GM12878 (cell line): ENCODE data around the gene DACH1. TPM values are rescaled to one million over a fixed set of nuclear protein-coding genes. Genes with fewer than 3 reads are reported as not detected.

Source experiments
- POLR2A ChIP-seq: IDR thresholded peaks from 2 replicates; pipeline ENCODE4 v1.6.1; 2011; ENCODE audit warnings: low read depth, mild to moderate bottlenecking, low read length
- POLR2AphosphoS2 ChIP-seq: IDR thresholded peaks from 2 replicates; pipeline ENCODE4 v1.6.1; 2011; ENCODE audit warnings: low read depth, mild to moderate bottlenecking, low read length, improper control_type of control experiment, moderate library complexity
- YY1 ChIP-seq: IDR thresholded peaks from 2 replicates; pipeline ENCODE4 v1.6.1; 2011; ENCODE audit warnings: low read depth, mild to moderate bottlenecking, low read length
- ZBTB4 ChIP-seq: fragments of 450-650 bp; formaldehyde crosslinking; IDR thresholded peaks from 2 replicates; pipeline ENCODE4 v1.4.0; 2022; ENCODE audit warnings: mild to moderate bottlenecking, moderate library complexity
- ZNF207 ChIP-seq: fragments of 450-650 bp; IDR thresholded peaks from 2 replicates; pipeline ENCODE4 v1.6.1; 2014; ENCODE audit warnings: antibody characterized with exemption, mild to moderate bottlenecking, borderline replicate concordance
- ZNF592 ChIP-seq: fragments of 450-650 bp; IDR thresholded peaks from 2 replicates; pipeline ENCODE4 v1.6.1; 2017; ENCODE audit warnings: mild to moderate bottlenecking, moderate library complexity
- polyA plus RNA-seq, 11 experiments: library from polyadenylated mRNA; depleted of rRNA in 4 of 11; unstranded in 6 of 11; stranded (reverse) in 5 of 11; fragments of >200 nt; fragmentation: Nextera tagmentation in 4 of 11; fragmentation: Illumina TruSeq in 1 of 11; extraction: Ambion mirVana in 4 of 11; extraction: Trizol in 1 of 11; gene quantifications; 1 replicate in 1 of 11; 2 replicates in 10 of 11; pipeline versions ENCODE4 v1.2.1 to v1.2.3, GENCODE V29; 2011 to 2016; ENCODE audit warnings: inconsistent platforms in 2 of 11, missing spikeins in 2 of 11, low read depth in 1 of 11
- total RNA-seq, 4 experiments: library from RNA; depleted of rRNA in 3 of 4; stranded (reverse); fragments of >200 nt in 3 of 4; fragmentation: Illumina TruSeq in 1 of 4; extraction: Trizol in 1 of 4; gene quantifications; 2 replicates each; pipeline versions ENCODE4 v1.2.1 to v1.2.3, GENCODE V29; 2013 to 2021
- TF ChIP-seq, protein P1 (sequence below): IDR thresholded peaks from 2 replicates; pipeline ENCODE4 v1.6.1; 2011; ENCODE audit warnings: low read depth, low read length, improper control_type of control experiment, borderline replicate concordance

Gene DACH1
- total and polyA plus RNA-seq, 10 of the 15 experiments (the other 5 are each of a cell fraction or from before 2014, with no cell fraction given): 0.05 TPM; not detected in 9

- no peak for TF ChIP-seq ZNF592
- TF ChIP-seq POLR2AphosphoS2: no peak
- no peak for TF ChIP-seq YY1
- TF ChIP-seq ZBTB4 (CRISPR knock-in tag): no peak
- TF ChIP-seq POLR2A: no peak
- TF ChIP-seq ZNF207: no peak
- TF ChIP-seq, protein P1, sequence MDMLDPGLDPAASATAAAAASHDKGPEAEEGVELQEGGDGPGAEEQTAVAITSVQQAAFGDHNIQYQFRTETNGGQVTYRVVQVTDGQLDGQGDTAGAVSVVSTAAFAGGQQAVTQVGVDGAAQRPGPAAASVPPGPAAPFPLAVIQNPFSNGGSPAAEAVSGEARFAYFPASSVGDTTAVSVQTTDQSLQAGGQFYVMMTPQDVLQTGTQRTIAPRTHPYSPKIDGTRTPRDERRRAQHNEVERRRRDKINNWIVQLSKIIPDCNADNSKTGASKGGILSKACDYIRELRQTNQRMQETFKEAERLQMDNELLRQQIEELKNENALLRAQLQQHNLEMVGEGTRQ: no peak
Observed at GRCh38 chr13:71681901-71682613, 184.9 kb downstream of the DACH1 start (continued).
